NCI-H187 (cell line): Measurements from ENCODE around the gene BICRAL.
"Not testable (repeated sequence)": the region's sequence is repeated elsewhere in the genome, so short reads cannot be mapped to it uniquely, and the experiment has no call there.

Experiments used
- DNase-seq, 2 experiments: peaks; one replicate each; lab custom pipeline; 2025; lab: John Stamatoyannopoulos, UW

Gene BICRAL

GRCh38 chr6:42894041-42894828, 112.4 kb downstream of the BICRAL start:
- DNase-seq = not testable (repeated sequence)

GRCh38 chr6:42896178-42896719, 114.4 kb downstream of the BICRAL start:
- DNase-seq = no peak

- peak; percentile 50 to 56 for DNase-seq
Measured at GRCh38 chr6:42898891-42899361, 117.1 kb downstream of the BICRAL start.

DNA sequence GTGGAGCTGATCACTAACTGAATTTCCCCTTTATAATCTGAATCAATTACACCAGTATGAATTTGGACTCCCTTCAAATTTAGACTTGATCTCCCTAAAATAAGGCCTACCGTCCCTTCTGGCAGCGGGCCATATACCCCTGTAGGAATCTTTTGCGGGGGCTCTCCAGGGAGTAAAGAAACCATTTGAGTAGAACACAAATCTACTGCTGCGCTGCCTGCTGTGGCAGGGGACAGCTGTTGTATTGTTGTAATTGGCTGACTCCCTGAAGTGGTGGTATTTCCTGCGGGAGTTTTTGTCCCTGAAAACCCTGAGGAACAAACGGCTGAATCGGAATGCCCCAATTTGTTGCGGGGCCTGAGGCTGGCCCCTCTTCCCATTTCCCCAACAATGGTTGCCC, 118.0 kb downstream of the BICRAL start:
- no peak for DNase-seq

GRCh38 chr6:42901538-42901957, 119.7 kb downstream of the BICRAL start:
- DNase-seq = peak; percentile 35 to 65

GRCh38 chr6:42902429-42903263, 120.8 kb downstream of the BICRAL start:
- DNase-seq = not testable (repeated sequence)

- no peak for DNase-seq
Measured at GRCh38 chr6:42904467-42904866, 122.6 kb downstream of the BICRAL start.

DNA sequence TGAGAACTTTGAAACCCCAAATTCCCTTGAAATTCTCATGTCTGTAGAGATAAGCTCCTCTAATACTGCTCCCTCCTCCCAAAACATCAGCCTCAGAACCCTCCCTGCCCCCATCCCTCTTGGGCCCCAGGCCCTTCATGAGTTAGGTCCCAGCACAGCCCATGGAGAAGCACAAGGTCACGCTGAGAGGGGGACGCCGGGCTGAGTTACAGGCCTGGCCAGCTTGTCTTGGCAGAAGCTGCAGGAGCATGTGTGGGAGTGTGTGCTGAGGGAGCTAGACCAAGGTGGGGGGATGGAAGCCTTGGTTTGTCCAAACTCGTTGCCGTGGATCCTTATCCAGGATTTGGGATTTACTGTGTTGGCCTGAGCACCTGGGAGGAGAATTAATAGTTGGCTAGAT, 125.5 kb downstream of the BICRAL start:
- DNase-seq = no peak

- DNase-seq = no peak
Measured at GRCh38 chr6:42909835-42910234, 128.0 kb downstream of the BICRAL start.

GRCh38 chr6:42911171-42912021, 129.5 kb downstream of the BICRAL start:
- no peak for DNase-seq

GRCh38 chr6:42914546-42914945, 132.7 kb downstream of the BICRAL start:
- DNase-seq = no peak

GRCh38 chr6:42915732-42916131, 133.9 kb downstream of the BICRAL start, which contains the start of gene PTCRA:
Gene PTCRA (plus strand): TSS chr6:42916053. CDS start chr6:42916070, 17 bp downstream.
- DNase-seq = no peak

GRCh38 chr6:42916288-42916687, 134.4 kb downstream of the BICRAL start:
- DNase-seq = no peak
